GM21423 (cell line): ENCODE results near the gene ANP32B.

Experiments used
- ATAC-seq: cut with Tn5 transposase; IDR thresholded peaks from one replicate; pipeline ENCODE4 v1.9.1; 2021; ENCODE audit warnings: mild to moderate bottlenecking, moderate library complexity; ENCODE audit not compliant: unreplicated experiment

Gene ANP32B

GRCh38 chr9:98057138-98057799, 74.1 kb downstream of the ANP32B start:
- ATAC-seq, result no peak

- ATAC-seq, result no peak
These were observed 79.0 kb downstream of the ANP32B start for GRCh38 chr9:98062161-98062560.

- ATAC-seq, result no peak
These were observed 81.7 kb downstream of the ANP32B start for GRCh38 chr9:98064623-98065392.
